GM19099 (cell line): Measurements from ENCODE around the gene GSK3B.

ENCODE experiments used
- POLR2A ChIP-seq: IDR thresholded peaks from 3 replicates; pipeline ENCODE4 v1.6.1; 2011; ENCODE audit warnings: low read depth; ENCODE audit not compliant: insufficient read length; ENCODE audit errors: extremely low read depth

The GSK3B gene

GRCh38 chr3:119939077-119939476, 155.2 kb downstream of the GSK3B start:
- no peak for TF ChIP-seq POLR2A

- TF ChIP-seq POLR2A = no peak
Observed at GRCh38 chr3:119937229-119937628, 157.0 kb downstream of the GSK3B start.

GRCh38 chr3:119934249-119934648, 160.0 kb downstream of the GSK3B start:
- TF ChIP-seq POLR2A = no peak

GRCh38 chr3:119933207-119933606, 161.0 kb downstream of the GSK3B start:
- no peak for TF ChIP-seq POLR2A

- no peak for TF ChIP-seq POLR2A
Observed at GRCh38 chr3:119930286-119930685, 164.0 kb downstream of the GSK3B start.

GRCh38 chr3:119927190-119927589, 167.1 kb downstream of the GSK3B start:
- no peak for TF ChIP-seq POLR2A

- TF ChIP-seq POLR2A = no peak
Observed at GRCh38 chr3:119924111-119925094, 169.8 kb downstream of the GSK3B start.

- TF ChIP-seq POLR2A = no peak
Observed at GRCh38 chr3:119918992-119919933, 175.0 kb downstream of the GSK3B start.

GRCh38 chr3:119913021-119913420, 181.2 kb downstream of the GSK3B start:
- TF ChIP-seq POLR2A = no peak

- TF ChIP-seq POLR2A = no peak
Observed at GRCh38 chr3:119912220-119912619, 182.0 kb downstream of the GSK3B start.

- TF ChIP-seq POLR2A = no peak
Observed at GRCh38 chr3:119911748-119912147, 182.5 kb downstream of the GSK3B start.

- no peak for TF ChIP-seq POLR2A
Observed at GRCh38 chr3:119902061-119902460, 192.2 kb downstream of the GSK3B start.

GRCh38 chr3:119901148-119901547, 193.1 kb downstream of the GSK3B start:
- no peak for TF ChIP-seq POLR2A

GRCh38 chr3:119899192-119899511, 195.1 kb downstream of the GSK3B start:
- TF ChIP-seq POLR2A = no peak

- no peak for TF ChIP-seq POLR2A
Observed at GRCh38 chr3:119898478-119899191, 195.6 kb downstream of the GSK3B start.
